Cardiac fibroblast (primary cell): Measurements from ENCODE around the gene SLC12A8.

Experiments
- DNase-seq, 2 donors: peaks; one replicate each; pipeline versions ENCODE4 v3.0.0 to v3.0.0-alpha.2; 2010; ENCODE audit warnings: low read depth in 2 of 2
- H3K4me3 ChIP-seq, 2 donors: replicated peaks in 1 of 2; 1 replicate in 1 of 2; 2 replicates in 1 of 2; pipeline ENCODE4 v1.5.1; 2011; ENCODE audit warnings: low read depth in 2 of 2, low read length in 2 of 2, mild to moderate bottlenecking in 2 of 2, moderate library complexity in 1 of 2
- CTCF ChIP-seq: IDR thresholded peaks from one replicate; pipeline ENCODE4 v1.5.1; 2011; ENCODE audit warnings: low read depth, mild to moderate bottlenecking, low read length, inconsistent platforms

Gene SLC12A8

GRCh38 chr3:125190786-125191185, 21.8 kb downstream of the SLC12A8 start:
- no peak for DNase-seq
- no peak for TF ChIP-seq CTCF
- H3K4me3 ChIP-seq, result no peak overlapping the region

- no peak overlapping the region for H3K4me3 ChIP-seq
- DNase-seq, result no peak
- no peak for TF ChIP-seq CTCF
Measured at GRCh38 chr3:125189378-125190165, 23.0 kb downstream of the SLC12A8 start.

- no peak overlapping the region for H3K4me3 ChIP-seq
- no peak for TF ChIP-seq CTCF
- DNase-seq, result no peak
Measured at GRCh38 chr3:125188955-125189354, 23.6 kb downstream of the SLC12A8 start.

GRCh38 chr3:125187599-125187910, 25.0 kb downstream of the SLC12A8 start:
- no peak overlapping the region for H3K4me3 ChIP-seq
- no peak for TF ChIP-seq CTCF
- no peak for DNase-seq

GRCh38 chr3:125186800-125187598, 25.5 kb downstream of the SLC12A8 start:
- DNase-seq, result no peak
- no peak for TF ChIP-seq CTCF
- no peak overlapping the region for H3K4me3 ChIP-seq

GRCh38 chr3:125186261-125186787, 26.2 kb downstream of the SLC12A8 start:
- DNase-seq, result peak in 1 of 2 donors; percentile 57
- H3K4me3 ChIP-seq, result no peak overlapping the region
- no peak for TF ChIP-seq CTCF
